Endothelial cell (in vitro differentiated cells): ENCODE results near the gene USP20. TPM values are rescaled to one million over a fixed set of nuclear protein-coding genes. Genes with fewer than 3 reads are reported as not detected.

Experiments used
- DNase-seq: peaks from one replicate; pipeline ENCODE4 v3.0.0; 2021; ENCODE audit warnings: low spot score
- H3K27ac Mint-ChIP-seq: one replicate; pipeline ENCODE4 v1.8.0; 2021; ENCODE audit warnings: mixed read lengths, inconsistent platforms; ENCODE audit not compliant: unreplicated experiment
- H3K27me3 Mint-ChIP-seq: one replicate; pipeline ENCODE4 v1.8.0; 2021; ENCODE audit warnings: mild to moderate bottlenecking, moderate library complexity, mixed read lengths, inconsistent platforms; ENCODE audit not compliant: unreplicated experiment
- H3K36me3 Mint-ChIP-seq: one replicate; pipeline ENCODE4 v1.8.0; 2021; ENCODE audit warnings: mild to moderate bottlenecking, low read depth, mixed read lengths, inconsistent platforms; ENCODE audit not compliant: unreplicated experiment
- H3K4me1 Mint-ChIP-seq: one replicate; pipeline ENCODE4 v1.8.0; 2021; ENCODE audit warnings: mild to moderate bottlenecking, mixed read lengths, inconsistent platforms; ENCODE audit not compliant: unreplicated experiment
- H3K4me3 Mint-ChIP-seq: one replicate; pipeline ENCODE4 v1.8.0; 2021; ENCODE audit warnings: mild to moderate bottlenecking, mixed read lengths, inconsistent platforms; ENCODE audit not compliant: unreplicated experiment
- H3K9me3 Mint-ChIP-seq: one replicate; pipeline ENCODE4 v1.8.0; 2021; ENCODE audit warnings: mixed read lengths, inconsistent platforms; ENCODE audit not compliant: unreplicated experiment
- CTCF ChIP-seq: fragments of 200-600 bp; sonication (generic); IDR thresholded peaks from one replicate; pipeline ENCODE4 v1.5.0; 2021; ENCODE audit warnings: antibody characterized with exemption; ENCODE audit not compliant: unreplicated experiment
- total RNA-seq: library from RNA; stranded (reverse); fragmentation: NEBNext Ultra II Directional; extraction: Animal tissue kit (Norgen Biotek cat#: 25700); gene quantifications from one replicate; pipeline ENCODE4 v1.2.1, GENCODE V29; 2021; ENCODE audit not compliant: unreplicated experiment

Gene USP20
- total RNA-seq, 1 donor from 2014 or later = 21.7 TPM

- Mint-ChIP-seq H3K4me3 (peak overlapping the region; percentile 12), H3K4me1 (peaks cover 11% of the 10 kb centered on the region), H3K9me3 (no peaks in the 10 kb centered on the region), H3K27ac (peak overlapping the region; percentile 57), H3K27me3 (peaks cover 2% of the 10 kb centered on the region), H3K36me3 (peaks cover 43% of the 10 kb centered on the region)
- no peak for TF ChIP-seq CTCF
- no peak for DNase-seq
Measured at GRCh38 chr9:129809346-129809745, 25.9 kb upstream of the USP20 start.

GRCh38 chr9:129810116-129810515 lies 25.1 kb upstream of the USP20 start:
- no peak for DNase-seq
- Mint-ChIP-seq H3K4me3 (no peak overlapping the region), H3K36me3 (peaks cover 46% of the 10 kb centered on the region), H3K27ac (peak overlapping the region; percentile 8), H3K27me3 (peaks cover 3% of the 10 kb centered on the region), H3K4me1 (peaks cover 15% of the 10 kb centered on the region), H3K9me3 (no peaks in the 10 kb centered on the region)
- no peak for TF ChIP-seq CTCF

- H3K27ac Mint-ChIP-seq = no peak overlapping the region
- TF ChIP-seq CTCF = no peak
- no peaks in the 10 kb centered on the region for H3K9me3 Mint-ChIP-seq
- H3K4me1 Mint-ChIP-seq = peaks cover 15% of the 10 kb centered on the region
- peaks cover 5% of the 10 kb centered on the region for H3K27me3 Mint-ChIP-seq
- H3K36me3 Mint-ChIP-seq = peaks cover 50% of the 10 kb centered on the region
- DNase-seq = no peak
- no peak overlapping the region for H3K4me3 Mint-ChIP-seq
Measured at GRCh38 chr9:129810788-129811187, 24.5 kb upstream of the USP20 start.

- peaks cover 52% of the 10 kb centered on the region for H3K36me3 Mint-ChIP-seq
- no peak overlapping the region for H3K27ac Mint-ChIP-seq
- H3K27me3 Mint-ChIP-seq = peaks cover 5% of the 10 kb centered on the region
- no peak for TF ChIP-seq CTCF
- peaks cover 14% of the 10 kb centered on the region for H3K4me1 Mint-ChIP-seq
- H3K4me3 Mint-ChIP-seq = no peak overlapping the region
- DNase-seq = no peak
- H3K9me3 Mint-ChIP-seq = no peaks in the 10 kb centered on the region
Measured at GRCh38 chr9:129811967-129812363, 23.3 kb upstream of the USP20 start.

GRCh38 chr9:129812385-129812784 lies 22.9 kb upstream of the USP20 start:
- Mint-ChIP-seq H3K4me3 (no peak overlapping the region), H3K27ac (no peak overlapping the region), H3K4me1 (peaks cover 14% of the 10 kb centered on the region), H3K27me3 (peaks cover 5% of the 10 kb centered on the region), H3K9me3 (no peaks in the 10 kb centered on the region), H3K36me3 (peaks cover 48% of the 10 kb centered on the region)
- TF ChIP-seq CTCF = no peak
- no peak for DNase-seq
